HG03095 (cell line): ENCODE data around the gene WWC1.

Source experiments
- ATAC-seq: cut with Tn5 transposase; IDR thresholded peaks from one replicate; pipeline ENCODE4 v1.9.1; 2021; ENCODE audit warnings: moderate library complexity; ENCODE audit not compliant: unreplicated experiment

WWC1 gene

DNA sequence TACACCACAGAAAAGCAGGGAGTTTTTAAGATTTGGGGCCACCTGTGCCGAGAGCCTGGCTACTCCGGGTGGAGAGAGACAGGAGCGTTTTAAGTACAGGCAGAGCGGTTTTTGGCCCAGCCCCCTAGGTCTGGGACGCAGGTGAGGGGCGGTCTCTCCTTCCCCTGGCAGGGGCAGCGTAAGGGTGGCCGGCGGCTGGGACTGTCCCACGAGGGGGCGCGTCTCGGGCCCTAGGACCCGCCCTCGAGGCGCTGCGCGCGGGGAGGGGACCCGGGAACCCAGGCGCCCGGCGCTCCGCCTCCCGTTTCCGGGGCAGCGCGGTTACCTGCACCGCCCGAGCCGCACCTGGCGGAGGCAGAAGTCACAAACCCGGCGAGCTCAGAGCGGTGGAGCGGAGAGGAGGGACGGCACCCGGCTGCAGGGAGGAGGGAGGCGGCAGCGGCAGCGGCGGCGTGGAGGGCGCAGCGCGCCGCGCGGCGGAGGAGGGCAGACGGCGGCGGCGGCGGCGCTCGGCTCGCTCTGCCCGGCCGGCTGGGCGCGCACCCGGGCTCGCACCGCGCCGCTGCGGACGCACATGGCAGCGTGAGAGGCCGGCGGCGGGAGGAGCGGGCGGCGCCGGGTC is at the start of gene WWC1:
WWC1 (plus strand) TSS at position 304 of the 622 bp plus-strand sequence. CDS start 508 bp downstream, outside the sequence.
- peak; percentile 78 for ATAC-seq

DNA sequence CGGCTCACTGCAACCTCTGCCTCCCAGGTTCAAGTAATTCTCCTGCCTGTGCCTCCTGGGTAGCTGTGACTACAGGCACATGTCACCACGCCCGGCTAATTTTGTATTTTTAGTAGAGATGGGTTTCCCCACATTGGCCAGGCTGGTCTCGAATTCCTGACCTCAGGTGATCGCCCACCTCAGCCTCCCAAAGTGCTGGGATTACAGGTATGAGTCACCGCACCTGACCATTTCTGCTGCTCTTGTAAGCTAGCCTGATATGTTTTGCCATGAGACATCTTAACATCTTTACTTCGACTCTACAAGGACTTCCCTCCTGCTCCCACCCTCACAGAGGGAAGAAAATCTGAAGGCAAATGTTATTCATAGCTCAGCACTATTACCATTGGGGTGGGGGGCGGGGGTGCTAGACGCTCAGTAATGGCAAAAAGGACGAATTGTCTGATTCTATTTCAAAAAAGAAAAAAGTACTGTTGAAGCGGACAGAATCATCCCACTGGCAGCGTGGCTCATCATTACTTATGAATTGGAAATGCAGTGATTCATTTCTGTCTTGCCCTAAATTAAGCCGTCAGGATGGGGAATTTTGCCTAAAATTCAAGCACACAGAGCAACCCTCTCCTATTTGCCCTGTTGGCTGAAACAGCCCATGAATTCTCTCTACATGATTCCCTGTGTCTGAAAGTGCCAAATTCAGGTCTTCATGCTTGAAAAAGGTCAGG is 46.4 kb upstream of the WWC1 start:
- ATAC-seq = no peak

- no peak for ATAC-seq
These were observed 41.5 kb upstream of the WWC1 start for GRCh38 chr5:168249923-168250322.

DNA sequence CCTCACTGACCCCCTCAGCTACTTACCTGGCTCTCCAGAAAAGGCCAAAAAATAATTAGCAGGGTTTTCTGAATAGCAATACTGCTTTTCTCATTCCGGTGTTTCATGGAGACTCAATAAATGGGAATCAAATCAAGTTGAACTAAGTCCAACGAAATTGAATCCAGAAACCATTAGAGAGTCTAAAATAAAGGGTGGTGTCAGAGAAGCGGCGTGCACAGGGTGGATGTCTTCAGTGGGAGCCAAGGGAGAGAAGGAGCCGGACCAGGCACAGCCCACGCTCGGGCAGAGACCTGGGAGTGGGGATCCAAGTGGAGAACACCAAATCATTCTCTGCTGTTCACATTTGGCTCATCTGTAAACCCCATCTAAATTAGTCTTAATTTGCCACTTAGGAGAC is 40.2 kb upstream of the WWC1 start:
- ATAC-seq = no peak

DNA sequence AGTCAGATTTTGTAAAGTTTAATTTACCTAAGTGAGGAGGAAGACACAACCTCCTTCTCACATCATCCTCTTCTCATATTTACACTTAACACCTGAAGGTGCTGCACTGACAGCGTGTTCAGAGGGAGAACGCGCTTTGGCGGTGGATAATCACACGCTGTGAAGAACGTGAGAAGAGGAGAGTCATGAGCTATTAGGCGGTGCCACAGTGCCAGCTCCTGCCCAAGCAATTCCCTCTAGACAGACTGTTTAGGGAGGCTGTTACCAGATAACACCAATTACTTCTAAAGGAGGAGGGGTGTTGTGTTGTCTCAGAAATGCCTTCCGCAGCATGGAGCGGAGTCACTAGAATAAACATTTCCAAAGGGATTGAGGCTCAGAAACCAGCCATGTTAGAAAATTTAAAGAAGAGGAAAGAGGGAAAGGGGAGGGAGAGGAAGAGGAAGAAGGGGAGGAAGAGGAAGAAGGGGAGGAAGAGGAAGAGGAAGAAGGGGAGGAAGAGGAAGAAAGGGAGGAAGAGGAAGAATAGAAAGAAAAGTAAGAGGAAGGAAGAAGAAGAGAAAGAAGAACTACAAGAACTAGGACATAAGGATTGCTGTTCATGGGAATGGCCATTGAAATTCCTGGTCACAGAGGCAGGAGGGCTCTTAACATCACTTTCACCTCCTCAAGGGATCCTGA is 37.3 kb upstream of the WWC1 start:
- no peak for ATAC-seq

- ATAC-seq = no peak
These were observed 30.9 kb upstream of the WWC1 start for GRCh38 chr5:168260353-168261226.

- ATAC-seq = no peak
These were observed 30.2 kb upstream of the WWC1 start for GRCh38 chr5:168261227-168261571.

GRCh38 chr5:168262042-168262743 is 29.3 kb upstream of the WWC1 start:
- ATAC-seq = no peak

DNA sequence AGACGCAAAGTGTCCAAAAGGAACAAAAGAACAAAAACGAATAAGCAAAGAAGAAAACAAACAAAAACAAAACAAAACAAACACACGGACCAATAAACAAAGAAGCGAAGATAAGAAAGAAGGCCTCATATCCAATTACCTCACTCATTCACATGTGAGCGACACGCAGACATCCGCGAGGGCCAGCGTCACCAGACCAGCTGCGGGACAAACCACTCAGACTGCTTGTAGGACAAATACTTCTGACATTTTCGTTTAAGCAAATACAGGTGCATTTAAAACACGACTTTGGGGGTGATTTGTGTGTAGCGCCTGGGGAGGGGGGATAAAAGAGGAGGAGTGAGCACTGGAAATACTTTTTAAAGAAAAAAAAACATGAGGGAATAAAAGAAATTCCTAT is 28.3 kb upstream of the WWC1 start:
- ATAC-seq = no peak

DNA sequence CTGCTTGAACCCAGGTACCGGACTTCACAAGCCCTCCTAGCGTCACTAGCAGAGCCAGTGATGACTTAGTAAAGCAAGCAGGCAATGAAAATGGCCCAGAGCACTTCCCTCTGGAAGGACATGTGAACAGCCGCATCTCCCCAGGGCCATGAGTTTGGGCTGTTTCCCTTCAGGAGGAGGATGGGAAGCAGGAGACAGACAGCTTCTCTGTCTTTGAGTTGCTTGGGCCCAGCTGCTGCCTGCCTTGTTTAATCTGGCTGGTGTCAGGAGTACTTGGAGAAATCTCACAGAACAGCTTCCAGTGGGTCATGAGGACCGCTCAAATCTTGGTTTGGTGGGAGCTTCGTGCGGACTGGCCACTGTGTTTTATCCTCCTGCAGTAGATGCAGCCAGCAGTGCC is 25.4 kb upstream of the WWC1 start:
- ATAC-seq = no peak

DNA sequence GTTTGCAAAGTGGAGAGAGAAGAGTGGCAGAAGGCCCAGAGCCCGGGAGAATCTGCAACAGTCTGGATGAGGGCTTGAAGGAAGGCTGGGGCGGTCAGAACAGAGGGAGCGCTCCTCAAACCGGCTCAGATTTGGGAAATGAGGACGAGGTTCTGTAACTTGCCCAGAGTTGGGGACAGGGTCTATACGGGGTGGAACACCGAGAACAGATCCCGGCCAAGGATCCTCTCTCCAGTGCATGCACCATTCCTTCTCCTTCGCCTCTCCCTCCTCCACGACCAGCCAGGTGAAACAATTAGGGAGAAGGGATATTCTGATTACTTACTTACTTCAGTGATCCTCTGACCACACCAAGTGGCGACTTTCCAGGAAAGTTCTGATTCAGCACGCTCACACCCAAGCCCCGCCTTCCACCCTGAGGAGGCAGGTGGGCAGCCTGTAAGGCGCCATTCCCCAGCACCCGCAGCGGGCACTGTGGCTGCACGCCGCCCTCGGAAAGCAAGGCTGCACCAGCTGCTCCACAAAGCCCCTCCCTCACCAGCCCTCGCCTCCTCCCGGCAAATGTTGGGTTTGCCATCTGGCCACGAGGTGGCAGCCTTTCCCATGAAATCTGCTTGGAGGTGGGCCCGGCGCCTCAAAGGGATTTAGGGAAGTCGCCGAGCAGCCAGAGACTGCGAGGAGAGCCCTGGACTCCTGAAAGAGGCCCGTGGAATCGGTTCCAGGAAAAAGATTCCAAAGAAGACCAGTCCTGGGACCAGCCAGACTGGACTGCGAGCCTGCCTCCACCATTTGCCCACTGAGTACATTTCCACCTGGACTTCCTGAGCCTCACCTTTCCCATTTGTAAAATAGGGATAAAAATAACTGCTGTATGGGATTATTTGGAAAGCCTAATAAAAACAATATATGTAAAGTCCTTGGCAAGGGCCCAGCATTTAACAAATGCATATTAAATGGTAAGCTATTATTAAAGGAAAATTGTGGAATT is 22.2 kb upstream of the WWC1 start:
- peak; percentile 83 for ATAC-seq

GRCh38 chr5:168269937-168270330 is 21.5 kb upstream of the WWC1 start:
- peak; percentile 55 for ATAC-seq

- ATAC-seq = no peak
These were observed 21.0 kb upstream of the WWC1 start for GRCh38 chr5:168270476-168270875.

- no peak for ATAC-seq
These were observed 18.1 kb upstream of the WWC1 start for GRCh38 chr5:168273056-168273980.

DNA sequence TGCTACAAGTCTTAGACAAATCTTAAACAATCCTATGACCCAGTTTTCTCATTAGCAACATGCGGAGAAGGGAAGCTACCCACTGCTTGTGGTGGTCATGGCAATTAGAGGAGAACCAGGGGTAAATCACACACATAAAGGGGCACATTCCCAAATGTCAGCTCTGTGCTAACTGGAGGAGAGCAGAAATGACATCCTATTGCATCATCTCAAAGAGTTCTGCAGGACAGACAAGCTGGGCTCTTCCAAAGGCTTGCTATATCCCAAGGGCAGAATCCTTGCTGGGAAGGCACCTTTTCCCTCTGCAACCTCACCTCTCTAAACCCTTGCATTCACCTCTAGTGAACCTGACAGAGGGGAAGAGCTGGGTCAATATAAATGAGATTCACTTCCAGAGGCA is 17.0 kb upstream of the WWC1 start:
- no peak for ATAC-seq

DNA sequence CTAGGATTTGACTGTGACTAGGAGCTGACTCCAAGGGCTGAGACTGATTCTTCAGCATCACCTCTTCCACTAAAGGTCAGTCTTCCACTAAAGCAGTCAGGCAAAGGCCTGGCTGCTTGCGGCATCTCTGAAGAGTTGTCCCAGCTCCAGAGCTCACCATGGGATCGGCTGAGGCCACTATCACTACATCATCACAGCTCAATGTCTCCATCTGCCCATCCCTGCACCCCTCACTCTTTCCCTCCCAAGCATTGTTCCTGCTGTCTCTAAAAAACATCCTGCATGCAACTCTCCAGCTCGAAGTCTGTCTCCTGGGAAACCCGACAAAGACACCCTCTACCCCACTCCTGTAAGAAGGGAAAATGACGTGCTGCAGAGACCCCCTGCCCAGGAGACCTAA is 15.5 kb upstream of the WWC1 start:
- ATAC-seq = no peak

DNA sequence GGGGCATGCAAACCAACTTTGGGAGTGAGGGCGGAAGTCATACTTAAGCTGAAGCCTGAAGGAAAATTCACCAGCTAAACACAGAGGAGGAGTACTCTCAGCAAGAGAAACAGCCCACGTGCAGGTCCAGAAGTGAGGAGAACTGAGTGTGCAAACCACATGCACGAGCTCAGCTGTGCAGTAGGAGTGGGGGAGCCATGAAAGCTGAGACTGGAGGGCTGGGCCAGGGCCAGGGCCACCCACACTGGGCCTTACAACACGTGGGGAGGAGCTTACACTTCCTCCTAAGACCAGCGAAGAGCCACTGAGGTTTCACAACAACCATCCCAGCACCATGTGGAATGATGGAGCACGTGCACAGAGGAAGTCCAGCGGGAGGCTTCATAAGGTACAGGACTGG is 9.3 kb upstream of the WWC1 start:
- ATAC-seq = no peak

DNA sequence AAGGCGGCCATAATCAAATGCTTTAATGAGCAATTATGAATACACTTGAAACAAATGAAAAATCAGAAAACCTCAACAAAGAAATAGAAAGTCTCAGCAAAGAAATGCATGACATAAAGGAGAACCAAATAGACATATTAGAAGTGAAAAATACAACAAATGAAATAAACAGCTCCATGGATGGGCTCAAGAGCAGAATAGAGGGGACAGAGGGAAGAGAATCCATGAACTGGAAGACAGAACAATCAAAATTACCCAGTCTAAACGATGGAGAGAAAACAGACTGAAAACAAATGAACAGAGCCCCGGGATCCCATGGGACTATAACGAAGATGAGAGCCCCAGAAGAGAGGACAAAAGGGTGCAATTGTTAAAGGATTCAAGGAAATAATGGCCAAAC is 6.6 kb upstream of the WWC1 start:
- no peak for ATAC-seq
